ENCODE data around the gene PSMD1. TPM values are rescaled to one million over a fixed set of nuclear protein-coding genes. Genes with fewer than 3 reads are reported as not detected.

PSMD1 gene
- polyA plus RNA-seq, 1 experiment: 153 TPM

DNA sequence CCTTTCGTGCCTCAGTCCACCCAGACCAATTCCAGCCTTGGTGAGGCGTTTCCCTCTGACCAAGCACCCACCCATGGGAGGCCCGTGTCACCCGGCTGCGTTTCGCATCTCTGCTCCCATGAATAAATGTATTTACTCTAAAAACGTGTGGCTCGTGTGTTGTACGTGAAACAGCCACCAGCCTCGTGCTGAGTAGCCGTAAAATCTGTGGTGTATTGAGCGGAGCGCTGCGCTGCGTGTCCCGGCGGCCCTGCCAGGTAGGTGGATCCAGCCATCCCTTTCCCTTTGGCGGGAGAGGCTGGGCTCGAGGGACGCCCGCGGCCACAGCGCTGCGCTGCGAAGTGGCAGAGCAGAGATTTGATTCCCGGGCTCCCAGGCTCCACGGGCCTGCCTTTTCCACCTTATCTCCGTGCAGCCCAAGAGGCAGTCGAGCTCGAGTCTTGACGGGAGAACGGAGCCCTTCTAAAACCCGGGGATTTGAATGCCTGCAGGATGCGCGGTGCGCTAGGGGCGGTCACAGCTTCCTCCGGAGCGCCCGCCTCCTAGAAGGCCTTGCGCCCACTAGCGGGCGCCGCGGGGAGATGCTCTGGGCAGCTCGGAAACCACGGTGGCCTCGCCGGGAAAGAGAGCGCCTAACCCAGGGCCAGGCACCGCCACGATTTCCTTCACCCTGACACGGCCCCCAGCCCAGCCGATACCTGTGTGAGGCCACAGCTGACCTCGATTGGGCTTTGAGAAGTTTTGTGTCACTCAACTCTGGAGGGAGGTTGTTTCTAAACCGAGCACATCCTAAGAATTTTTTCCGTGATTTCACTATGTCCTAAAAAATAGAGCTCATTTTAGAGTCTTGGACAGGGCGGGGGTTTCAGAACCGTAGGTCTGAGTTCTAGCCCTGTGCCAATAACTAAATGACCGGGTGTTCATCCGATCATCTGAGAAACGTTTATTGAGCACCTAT, 3.9 kb upstream of the PSMD1 start:
- ChIA-PET POLR2A (no interaction called here), CTCF (interaction anchor here (0.6 to 2.1 kb wide), 21 partner anchors 8 to 236 kb away, joined by 3 to 14 read pairs (median 4); partner anchors contain the start of gene C2orf72)
- TF ChIP-seq, protein P1, sequence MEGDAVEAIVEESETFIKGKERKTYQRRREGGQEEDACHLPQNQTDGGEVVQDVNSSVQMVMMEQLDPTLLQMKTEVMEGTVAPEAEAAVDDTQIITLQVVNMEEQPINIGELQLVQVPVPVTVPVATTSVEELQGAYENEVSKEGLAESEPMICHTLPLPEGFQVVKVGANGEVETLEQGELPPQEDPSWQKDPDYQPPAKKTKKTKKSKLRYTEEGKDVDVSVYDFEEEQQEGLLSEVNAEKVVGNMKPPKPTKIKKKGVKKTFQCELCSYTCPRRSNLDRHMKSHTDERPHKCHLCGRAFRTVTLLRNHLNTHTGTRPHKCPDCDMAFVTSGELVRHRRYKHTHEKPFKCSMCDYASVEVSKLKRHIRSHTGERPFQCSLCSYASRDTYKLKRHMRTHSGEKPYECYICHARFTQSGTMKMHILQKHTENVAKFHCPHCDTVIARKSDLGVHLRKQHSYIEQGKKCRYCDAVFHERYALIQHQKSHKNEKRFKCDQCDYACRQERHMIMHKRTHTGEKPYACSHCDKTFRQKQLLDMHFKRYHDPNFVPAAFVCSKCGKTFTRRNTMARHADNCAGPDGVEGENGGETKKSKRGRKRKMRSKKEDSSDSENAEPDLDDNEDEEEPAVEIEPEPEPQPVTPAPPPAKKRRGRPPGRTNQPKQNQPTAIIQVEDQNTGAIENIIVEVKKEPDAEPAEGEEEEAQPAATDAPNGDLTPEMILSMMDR (IDR thresholded peaks at IDR 0.05; ENCODE audit: insufficient read depth, low read depth, low read length): peak; percentile 96
- Histone ChIP-seq H3K27me3 (ENCODE audit: control insufficient read depth, insufficient read depth, low read length) (peaks cover 4% of the 10 kb centered on the region), H3K4me3 (ENCODE audit: low read depth, low read length) (peak overlapping the region; percentile 57), H3K36me3 (ENCODE audit: control insufficient read depth, insufficient read depth, low read length) (no peaks in the 10 kb centered on the region)
- DNase-seq (ENCODE audit: low read depth): no peak

DNA sequence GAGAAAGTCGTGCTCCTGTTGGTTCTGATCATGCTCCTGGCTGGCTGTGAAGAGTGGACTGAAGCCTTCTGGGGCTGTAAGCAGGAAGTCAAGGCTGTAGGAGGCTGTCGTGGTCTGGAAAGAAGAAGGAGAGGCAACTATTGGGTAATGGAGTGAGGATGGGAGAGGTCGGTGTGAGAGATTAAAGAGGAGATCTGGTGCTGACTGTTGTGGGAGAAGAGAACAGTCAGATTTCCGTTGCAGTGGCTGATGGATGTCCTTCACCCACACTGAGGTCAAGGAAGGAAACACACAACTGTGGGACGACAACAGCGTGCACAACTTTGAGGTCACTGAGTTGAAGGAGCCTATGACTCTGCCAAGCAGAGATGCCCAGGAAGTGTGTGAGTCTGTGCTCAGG, 2.8 kb upstream of the PSMD1 start:
- H3K4me3 ChIP-seq (ENCODE audit: low read depth, low read length): no peak overlapping the region
- ChIA-PET POLR2A (no interaction called here), CTCF (interaction anchor here (0.8 to 2.1 kb wide), 7 partner anchors 9 to 235 kb away, joined by 3 to 8 read pairs (median 5); no protein-coding TSS in a partner anchor)
- H3K27me3 ChIP-seq (ENCODE audit: control insufficient read depth, insufficient read depth, low read length): no peaks in the 10 kb centered on the region; the same call in none of the 2 replicates
- no peak for DNase-seq (ENCODE audit: low read depth)
- TF ChIP-seq, protein P1 (IDR thresholded peaks at IDR 0.05; ENCODE audit: insufficient read depth, low read depth, low read length): no peak
- no peaks in the 10 kb centered on the region for H3K36me3 ChIP-seq (ENCODE audit: control insufficient read depth, insufficient read depth, low read length)

DNA sequence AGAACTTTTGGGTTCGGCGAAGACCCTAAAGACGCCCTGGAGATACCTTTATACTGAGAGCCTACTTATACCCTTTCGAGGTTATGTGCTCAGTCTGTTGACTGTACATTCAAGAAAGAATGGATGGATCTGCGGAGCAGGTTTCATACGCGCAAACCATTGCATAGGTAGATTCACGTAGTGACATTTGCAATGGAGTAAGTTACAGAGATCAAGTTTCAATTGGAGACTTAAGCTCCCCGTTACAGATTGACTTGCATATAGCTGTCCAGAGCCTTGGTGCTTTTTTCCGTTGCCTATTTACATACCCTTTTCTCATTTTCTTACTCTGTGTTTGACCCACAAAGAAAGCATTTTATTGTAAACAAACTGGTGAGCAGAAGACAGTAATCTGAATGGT, 923 bp downstream of the PSMD1 start:
- Histone ChIP-seq H3K4me3 (ENCODE audit: low read depth, low read length) (peak overlapping the region; percentile 98), H3K27me3 (ENCODE audit: control insufficient read depth, insufficient read depth, low read length) (no peaks in the 10 kb centered on the region), H3K36me3 (ENCODE audit: control insufficient read depth, insufficient read depth, low read length) (peaks cover 2% of the 10 kb centered on the region; the same call in 1 of the 2 replicates)
- no peak for DNase-seq (ENCODE audit: low read depth)
- TF ChIP-seq, protein P1 (IDR thresholded peaks at IDR 0.05; ENCODE audit: insufficient read depth, low read depth, low read length): no peak
- ChIA-PET POLR2A (no interaction called here), CTCF (interaction anchor here (0.6 to 1.8 kb wide), 3 partner anchors 10 to 151 kb away, joined by 3 to 7 read pairs (median 4); no protein-coding TSS in a partner anchor)

DNA sequence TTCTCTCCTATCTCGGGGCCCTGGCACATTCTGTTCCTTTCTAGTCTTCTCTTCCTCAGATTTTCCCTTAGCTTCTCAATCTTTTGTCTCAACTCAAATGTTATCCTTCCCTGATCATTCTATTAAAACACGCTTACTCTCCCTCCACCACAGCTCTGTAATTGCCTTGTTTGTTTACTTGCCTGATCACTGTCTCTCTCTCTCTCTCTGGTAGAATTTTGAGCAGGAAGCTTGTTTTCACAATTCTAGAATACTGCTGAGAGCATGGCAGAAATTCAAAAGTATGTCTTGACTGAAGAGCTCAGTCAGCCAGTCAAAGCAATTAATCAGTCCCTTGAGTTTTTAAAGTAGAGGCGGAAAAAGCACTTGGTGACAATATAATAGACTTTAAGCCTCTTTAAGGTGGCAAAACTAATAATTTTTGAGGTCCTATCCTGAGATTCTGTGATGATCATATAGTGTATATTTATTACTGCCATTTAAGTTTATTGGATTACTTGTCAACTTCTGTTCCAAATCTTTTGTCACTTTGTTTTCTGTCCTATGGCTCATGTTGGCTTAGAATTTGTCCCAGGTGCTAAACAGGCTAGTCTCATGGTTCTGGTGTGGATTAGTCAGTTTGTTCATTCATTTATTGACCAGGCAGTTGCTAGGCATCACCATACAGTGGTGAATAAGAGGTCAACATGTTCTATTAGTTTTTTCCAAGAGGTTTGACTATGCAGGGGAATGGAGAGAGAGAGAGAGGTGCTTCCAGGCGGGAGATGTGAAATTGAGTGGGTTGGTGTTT, 2.3 kb downstream of the PSMD1 start:
- POLR2A ChIA-PET: no interaction called here
- TF ChIP-seq, protein P1 (IDR thresholded peaks at IDR 0.05; ENCODE audit: insufficient read depth, low read depth, low read length): no peak
- H3K27me3 ChIP-seq (ENCODE audit: control insufficient read depth, insufficient read depth, low read length): no peaks in the 10 kb centered on the region
- H3K36me3 ChIP-seq (ENCODE audit: control insufficient read depth, insufficient read depth, low read length): peaks cover 2% of the 10 kb centered on the region; the same call in 1 of the 2 replicates
- no peak for DNase-seq (ENCODE audit: low read depth)
- no peak overlapping the region for H3K4me3 ChIP-seq (ENCODE audit: low read depth, low read length)
- CTCF ChIA-PET: interaction anchor here (1.5 kb wide), 1 partner anchor 234 kb away, joined by 6 read pairs; no protein-coding TSS in a partner anchor

DNA sequence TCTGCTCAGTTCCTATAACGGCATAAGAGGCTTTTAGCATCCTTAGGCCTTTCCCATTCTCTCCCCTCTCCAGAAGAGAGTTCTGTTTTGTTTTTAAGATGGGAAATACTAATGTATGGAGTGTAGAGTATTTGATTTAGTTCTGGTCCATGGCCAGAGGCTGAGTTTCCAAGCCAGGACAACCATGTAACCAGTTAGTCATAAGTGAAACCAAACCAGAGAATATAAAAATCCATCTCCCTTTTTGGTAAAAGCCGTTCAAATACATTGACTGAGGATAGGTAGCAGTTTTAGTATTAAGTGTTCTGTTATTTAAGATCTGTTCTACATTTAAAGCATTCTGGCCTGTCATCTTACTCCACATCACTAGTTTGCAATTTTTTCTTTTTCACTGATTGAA, 3.1 kb downstream of the PSMD1 start:
- no peak for DNase-seq (ENCODE audit: low read depth)
- Histone ChIP-seq H3K27me3 (ENCODE audit: control insufficient read depth, insufficient read depth, low read length) (no peaks in the 10 kb centered on the region), H3K36me3 (ENCODE audit: control insufficient read depth, insufficient read depth, low read length) (peaks cover 2% of the 10 kb centered on the region; the same call in 1 of the 2 replicates), H3K4me3 (ENCODE audit: low read depth, low read length) (no peak overlapping the region)
- TF ChIP-seq, protein P1 (IDR thresholded peaks at IDR 0.05; ENCODE audit: insufficient read depth, low read depth, low read length): no peak
- POLR2A ChIA-PET: no interaction called here
- CTCF ChIA-PET: no interaction called here
